GM12892 (cell line): Measurements from ENCODE around the gene CDK7.

Experiments
- POLR2A ChIP-seq: IDR thresholded peaks from 2 replicates; pipeline ENCODE4 v1.6.1; 2011; ENCODE audit warnings: low read depth, low read length, control low read depth
- POLR2AphosphoS5 ChIP-seq: IDR thresholded peaks from 2 replicates; pipeline ENCODE4 v1.6.1; 2011; ENCODE audit warnings: low read depth, low read length, control low read depth
- TAF1 ChIP-seq: IDR thresholded peaks from 2 replicates; pipeline ENCODE4 v1.6.1; 2011; ENCODE audit warnings: low read depth, mild to moderate bottlenecking, control low read depth, low read length, borderline replicate concordance

- TF ChIP-seq POLR2A = no peak
- TF ChIP-seq TAF1 = no peak
- TF ChIP-seq POLR2AphosphoS5 = no peak
These were observed 50.9 kb downstream of the CDK7 start for GRCh38 chr5:69285448-69286116.
